NCI-H2107 (cell line): Measurements from ENCODE around the gene OR8G1.
"Not testable (repeated sequence)": the region's sequence is repeated elsewhere in the genome, so short reads cannot be mapped to it uniquely, and the experiment has no call there.

ENCODE experiments used
- DNase-seq: peaks from one replicate; lab custom pipeline; 2025; lab: John Stamatoyannopoulos, UW

Gene OR8G1

GRCh38 chr11:124240621-124241397, at the start of gene OR8G1:
Gene OR8G1, plus strand, starts transcription at chr11:124241095. Its CDS starts 8,581 bp downstream, at chr11:124249676.
- DNase-seq, result no peak

- no peak for DNase-seq
Measured at GRCh38 chr11:124193221-124194010, 47.5 kb upstream of the OR8G1 start.

GRCh38 chr11:124194293-124195188, 46.4 kb upstream of the OR8G1 start:
- no peak for DNase-seq

GRCh38 chr11:124195189-124195734, 45.6 kb upstream of the OR8G1 start:
- DNase-seq, result no peak

- no peak for DNase-seq
Measured at GRCh38 chr11:124197999-124198398, 42.9 kb upstream of the OR8G1 start.

- DNase-seq, result no peak
Measured at GRCh38 chr11:124198897-124199296, 42.0 kb upstream of the OR8G1 start.

GRCh38 chr11:124199702-124200101, 41.2 kb upstream of the OR8G1 start:
- no peak for DNase-seq

- no peak for DNase-seq
Measured at GRCh38 chr11:124200671-124201070, 40.2 kb upstream of the OR8G1 start.

- DNase-seq, result no peak
Measured at GRCh38 chr11:124202951-124203350, 37.9 kb upstream of the OR8G1 start.

GRCh38 chr11:124204008-124204407, 36.9 kb upstream of the OR8G1 start:
- DNase-seq, result no peak

- no peak for DNase-seq
Measured at GRCh38 chr11:124207102-124207792, 33.6 kb upstream of the OR8G1 start.

GRCh38 chr11:124209824-124210357, 31.0 kb upstream of the OR8G1 start:
- no peak for DNase-seq

- DNase-seq, result no peak
Measured at GRCh38 chr11:124210421-124210820, 30.5 kb upstream of the OR8G1 start.

- no peak for DNase-seq
Measured at GRCh38 chr11:124211321-124211720, 29.6 kb upstream of the OR8G1 start.

GRCh38 chr11:124214027-124214426, 26.9 kb upstream of the OR8G1 start:
- DNase-seq, result no peak

GRCh38 chr11:124219126-124219525, 21.8 kb upstream of the OR8G1 start:
- no peak for DNase-seq

- DNase-seq, result no peak
Measured at GRCh38 chr11:124222407-124222806, 18.5 kb upstream of the OR8G1 start.

GRCh38 chr11:124224618-124225423, 16.1 kb upstream of the OR8G1 start:
- DNase-seq, result not testable (repeated sequence)

GRCh38 chr11:124225471-124225870, 15.4 kb upstream of the OR8G1 start:
- no peak for DNase-seq

- no peak for DNase-seq
Measured at GRCh38 chr11:124233376-124233775, 7.5 kb upstream of the OR8G1 start.
